ENCODE measurements around the gene ROGDI.
A peak's percentile ranks its signal among the peaks of the same experiment; 100 is the strongest.
"Not testable (repeated sequence)": the region's sequence is repeated elsewhere in the genome, so short reads cannot be mapped to it uniquely, and the experiment has no call there.

Gene ROGDI

DNA sequence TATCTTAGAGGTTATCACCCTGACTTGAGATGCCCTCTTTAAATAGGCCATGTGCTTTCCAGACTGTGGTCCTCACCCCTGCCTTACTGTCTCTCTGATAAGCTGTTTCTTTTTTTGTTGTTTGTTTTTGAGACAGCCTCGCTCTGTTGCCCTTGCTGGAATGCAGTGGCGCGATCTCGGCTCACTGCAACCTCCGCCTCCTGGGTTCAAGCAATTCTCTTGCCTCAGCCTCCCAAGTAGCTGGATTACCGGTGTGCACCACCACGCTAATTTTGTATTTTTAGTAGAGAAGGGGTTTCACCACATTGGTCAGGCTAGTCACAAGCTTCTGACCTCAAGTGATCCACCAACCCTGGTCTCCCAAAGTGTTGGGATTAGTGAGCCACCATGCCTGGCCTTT, 13.5 kb downstream of the ROGDI start:
- no peak for DNase-seq

GRCh38 chr16:4788489-4788889, 13.9 kb downstream of the ROGDI start:
- DNase-seq: no peak

- no peak for DNase-seq
Observed at GRCh38 chr16:4787627-4788482, 14.6 kb downstream of the ROGDI start, which contains the start of gene SEPTIN12. Gene SEPTIN12, minus strand, starts transcription at chr16:4788345. Its CDS starts 700 bp downstream, at chr16:4787645.

DNA sequence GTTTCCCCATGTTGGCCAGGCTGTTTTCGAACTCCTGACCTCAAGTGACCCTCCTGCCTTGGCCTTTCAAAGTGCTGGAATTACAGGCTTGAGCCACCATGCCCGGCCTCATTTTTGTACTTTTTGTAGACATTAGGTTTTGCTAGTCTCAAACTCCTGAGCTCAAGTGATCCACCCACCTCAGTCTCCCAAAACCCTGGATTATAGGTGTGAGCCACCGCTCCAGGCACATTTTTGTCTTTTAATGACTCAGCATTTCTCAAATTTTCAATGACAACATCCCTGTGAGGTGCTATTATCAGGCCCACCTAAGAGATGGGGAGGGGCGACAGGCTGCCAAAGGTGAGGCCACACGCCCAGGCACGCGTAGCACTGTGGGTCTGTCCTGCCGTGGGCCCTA, 15.4 kb downstream of the ROGDI start:
- DNase-seq: no peak

DNA sequence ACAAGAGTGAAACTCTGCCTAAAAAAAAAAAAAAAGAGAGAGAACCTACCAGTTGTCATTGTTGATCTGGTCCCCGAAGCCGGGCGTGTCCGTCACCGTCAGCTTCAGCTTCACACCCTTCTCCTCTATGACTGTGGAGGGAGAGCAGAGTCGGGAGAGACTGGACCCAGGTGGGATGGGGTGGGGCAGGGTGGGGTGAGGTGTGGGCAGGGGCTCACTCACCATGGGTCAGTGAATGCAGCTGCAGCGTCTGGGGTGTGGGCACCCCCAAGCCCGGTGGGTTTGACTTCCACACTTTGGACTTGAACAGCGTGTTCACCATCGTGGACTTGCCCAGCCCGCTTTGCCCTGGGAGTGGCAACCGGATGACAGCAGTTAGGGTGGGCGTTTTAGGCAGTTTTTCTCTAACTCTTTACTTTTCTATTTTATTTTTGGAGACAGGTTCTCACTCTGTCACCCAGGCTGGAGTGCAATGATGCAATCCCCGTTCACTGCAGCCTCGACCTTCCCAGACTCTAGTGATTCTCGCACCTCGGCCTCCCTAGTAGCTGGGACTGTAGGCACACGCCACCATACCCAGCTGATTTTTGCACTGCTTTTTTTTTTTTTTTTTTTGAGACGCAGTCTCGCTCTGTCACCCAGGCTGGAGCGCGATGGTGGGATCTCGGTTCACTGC, 16.5 kb downstream of the ROGDI start:
- DNase-seq: no peak

DNA sequence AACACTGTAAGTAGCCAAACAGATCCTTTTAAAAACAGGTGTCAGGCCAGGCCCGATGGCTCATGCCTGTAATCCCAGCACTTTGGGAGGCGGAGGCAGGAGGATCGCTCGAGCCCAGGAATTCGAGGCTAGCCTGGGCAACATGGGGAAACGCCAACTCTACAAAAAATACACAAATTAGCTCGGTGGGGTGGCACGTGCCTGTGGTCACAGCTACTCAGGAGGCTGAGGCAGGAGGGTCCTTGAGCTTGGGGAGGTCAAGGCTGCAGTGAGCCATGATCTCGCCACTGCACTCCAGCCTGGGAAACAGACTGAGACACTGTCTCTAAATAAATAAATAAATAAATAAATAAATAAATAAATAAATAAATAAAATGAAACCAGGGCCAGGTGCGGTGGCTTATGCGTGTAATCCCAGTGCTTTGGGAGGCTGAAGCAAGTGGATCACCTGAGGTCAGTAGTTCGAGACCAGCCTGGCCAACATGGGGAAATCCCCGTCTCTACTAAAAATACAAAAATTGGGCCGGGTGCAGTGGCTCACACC, 17.9 kb downstream of the ROGDI start:
- DNase-seq: not testable (repeated sequence)

DNA sequence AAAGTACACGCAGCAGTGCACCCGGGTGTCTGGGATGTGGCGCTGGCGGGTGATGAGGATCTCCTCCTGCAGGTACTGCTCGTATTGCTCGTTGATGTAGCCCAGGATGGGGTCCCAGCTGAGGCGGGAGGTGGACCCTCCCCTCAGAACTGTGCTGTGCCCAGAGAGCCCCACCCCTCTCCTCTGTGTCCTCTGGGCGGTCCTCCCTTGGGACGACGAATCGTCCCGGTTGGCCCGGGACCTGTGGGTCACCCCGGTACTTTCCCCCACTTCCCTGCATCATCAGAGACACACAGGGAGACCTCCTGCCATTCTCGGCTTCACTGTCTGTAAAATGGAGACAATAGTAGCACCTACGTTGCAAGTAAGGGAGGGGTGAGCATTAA, 18.5 kb downstream of the ROGDI start:
- DNase-seq: no peak

- DNase-seq: no peak
Observed at GRCh38 chr16:4783251-4783950, 19.0 kb downstream of the ROGDI start.

DNA sequence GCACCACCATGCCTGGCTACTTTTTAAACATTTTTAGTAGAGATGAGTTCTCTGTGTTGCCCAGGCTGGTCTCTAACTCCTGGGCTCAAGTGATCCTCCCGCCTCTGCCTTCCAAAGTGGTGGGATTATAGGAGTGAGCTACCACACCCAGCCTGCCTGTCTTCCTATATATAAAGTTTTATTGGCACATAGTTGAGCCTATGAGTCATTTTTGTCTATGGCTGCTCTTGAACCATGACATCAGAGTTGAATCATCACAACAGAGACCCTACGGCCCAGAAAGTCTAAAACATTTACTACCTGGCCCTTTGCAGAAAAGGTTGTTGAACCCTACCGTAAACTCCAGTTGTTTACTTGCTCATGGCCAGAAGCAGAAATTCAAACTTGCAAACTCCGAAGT, 22.2 kb downstream of the ROGDI start:
- no peak for DNase-seq

- no peak for DNase-seq
Observed at GRCh38 chr16:4778050-4778392, 24.4 kb downstream of the ROGDI start.

GRCh38 chr16:4777339-4778049, 24.9 kb downstream of the ROGDI start:
- no peak for DNase-seq

DNA sequence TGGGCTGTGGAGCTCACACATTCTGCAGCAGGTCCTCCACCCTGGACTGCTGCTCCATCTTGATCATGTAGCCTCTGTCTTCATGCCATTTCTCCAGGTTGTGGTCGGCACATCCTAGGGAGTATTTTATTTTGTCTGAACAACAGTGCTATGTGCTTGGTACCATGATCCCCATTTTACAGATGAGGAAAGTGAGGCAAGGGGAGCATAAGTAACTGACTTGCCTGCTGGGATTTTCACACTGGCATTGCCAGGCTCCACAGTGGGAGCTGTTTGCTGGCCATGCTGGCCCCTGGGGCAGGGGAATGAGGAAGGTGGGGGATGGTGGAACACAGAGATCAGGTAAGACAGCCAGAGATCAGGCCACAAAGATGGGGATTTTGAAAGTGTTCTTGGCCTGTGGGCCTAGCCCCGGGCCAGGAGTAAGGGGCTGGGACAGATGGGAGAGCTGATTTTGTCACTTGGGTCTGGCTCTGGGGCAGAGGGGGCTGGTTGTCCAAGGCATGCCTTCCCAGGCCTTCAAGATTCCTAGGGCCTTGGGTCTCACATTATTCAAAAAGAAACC, 26.2 kb downstream of the ROGDI start:
- DNase-seq: no peak

DNA sequence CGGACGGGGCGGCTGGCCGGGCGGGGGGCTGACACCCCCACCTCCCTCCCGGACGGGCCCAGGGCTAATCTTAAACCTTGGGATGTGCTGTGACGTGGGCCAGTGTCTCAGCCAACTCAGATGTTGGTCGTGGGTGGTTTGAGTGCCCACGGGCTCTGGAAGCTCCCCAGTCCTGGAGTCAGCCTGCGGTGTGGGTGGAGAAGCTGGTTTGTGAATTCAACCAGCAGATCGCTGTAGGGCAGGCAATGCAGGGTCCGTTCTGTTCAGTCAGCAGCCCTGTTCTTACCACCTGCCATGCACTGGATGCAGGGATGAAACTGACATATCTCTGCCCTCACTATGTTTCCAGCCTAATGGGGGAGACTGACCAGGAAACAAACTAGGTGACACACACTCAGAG, 27.4 kb downstream of the ROGDI start:
- DNase-seq: no peak

- no peak for DNase-seq
Observed at GRCh38 chr16:4772351-4772750, 30.1 kb downstream of the ROGDI start.

DNA sequence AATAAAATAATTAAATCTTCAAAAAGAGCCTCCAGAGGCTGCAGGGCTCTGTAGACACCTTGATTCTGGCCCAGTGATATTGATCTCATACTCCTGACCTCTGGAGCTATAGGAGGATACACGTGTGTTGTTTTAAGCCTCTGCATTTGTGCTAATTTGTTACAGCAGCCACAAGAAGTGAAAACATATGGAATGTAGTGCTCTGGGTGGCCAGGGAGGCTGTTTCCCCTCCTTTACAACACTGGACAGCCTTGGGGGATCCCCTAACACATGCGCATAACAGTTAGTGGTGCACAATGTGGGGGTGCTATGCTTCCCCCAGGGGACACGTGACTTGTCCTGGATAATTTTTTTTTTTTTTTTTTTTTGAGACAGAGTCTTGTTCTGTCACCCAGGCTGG, 30.8 kb downstream of the ROGDI start:
- DNase-seq: no peak

GRCh38 chr16:4769306-4769638, 33.2 kb downstream of the ROGDI start:
- no peak for DNase-seq

DNA sequence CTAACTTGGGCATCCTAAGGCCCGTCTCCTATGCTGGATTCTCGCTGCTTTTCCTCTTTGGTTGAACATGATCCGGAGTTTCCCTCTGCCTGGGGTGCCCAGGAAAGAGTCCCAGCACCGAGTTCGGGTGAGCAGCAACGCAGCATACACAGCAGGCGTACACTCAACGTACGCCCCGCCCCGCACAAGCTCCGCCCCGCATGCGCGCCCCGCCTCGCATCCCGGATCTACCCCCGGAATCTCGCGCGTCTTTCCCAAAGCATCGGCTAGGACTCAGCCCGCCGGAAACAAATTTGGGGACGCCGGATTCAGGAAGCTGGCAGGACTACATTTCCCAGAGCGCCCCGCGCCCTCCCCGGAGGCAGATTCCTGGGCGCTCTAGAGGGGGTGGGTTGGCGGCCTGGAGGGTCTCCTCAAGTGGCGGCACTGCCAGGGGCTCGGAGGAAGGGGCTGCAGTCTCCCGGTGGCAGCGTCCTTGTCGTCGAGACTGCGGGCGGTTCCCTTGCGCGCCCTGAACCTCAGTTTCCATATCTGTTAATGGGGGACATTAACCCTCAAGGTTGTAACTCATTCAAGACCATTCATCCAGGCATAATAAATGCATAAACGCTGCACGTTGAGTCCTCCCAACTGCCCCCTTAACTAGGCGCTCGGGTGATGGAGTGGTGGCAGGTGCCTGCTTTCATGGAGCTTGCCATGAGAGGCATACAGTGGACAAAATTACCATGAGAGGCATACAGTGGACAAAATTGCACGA, 33.7 kb downstream of the ROGDI start:
- peak; percentile 95 for DNase-seq

DNA sequence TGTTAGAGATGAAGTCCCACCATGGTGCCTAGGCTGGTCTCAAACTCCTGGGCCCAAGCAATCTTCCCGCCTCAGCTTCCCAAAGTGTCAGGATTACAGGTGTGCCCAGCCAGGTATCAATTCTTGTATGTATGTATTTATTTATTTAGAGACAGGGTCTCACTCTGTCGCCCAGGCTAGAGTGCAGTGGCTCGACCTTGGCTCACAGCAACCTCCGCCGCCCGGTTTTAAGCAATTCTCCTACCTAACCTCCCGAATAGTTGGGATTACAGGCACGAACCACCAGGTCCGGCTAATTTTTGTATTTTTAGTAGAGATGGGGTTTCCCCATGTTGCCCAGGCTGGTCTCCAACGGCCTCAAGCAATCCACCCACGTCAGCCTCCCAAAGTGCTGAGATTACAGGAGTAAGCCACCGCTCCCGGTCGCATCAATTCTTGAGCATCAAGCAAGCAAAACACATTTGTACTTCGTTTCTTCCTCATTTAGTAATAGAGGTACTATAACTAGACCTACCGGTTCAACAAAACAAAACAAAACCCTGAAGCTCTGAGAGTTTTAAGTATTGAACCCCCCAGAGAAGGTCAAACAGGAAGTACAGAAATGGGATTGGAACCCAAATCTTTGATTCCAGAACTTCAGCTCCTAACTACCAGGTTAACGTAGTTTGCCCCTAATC, 34.4 kb downstream of the ROGDI start:
- DNase-seq: peak; percentile 55

- peak; percentile 97 for DNase-seq
Observed at GRCh38 chr16:4766875-4767628, 35.4 kb downstream of the ROGDI start, which contains the start of gene ZNF500. Gene ZNF500, minus strand, starts transcription at chr16:4767162. Its CDS starts 1,184 bp downstream, at chr16:4765978.

Measured in inflammatory macrophage treated with lipopolysaccharide for 4 hours (primary cell).